H1 (cell line): ENCODE data around the gene ALKBH1. TPM values are rescaled to one million over a fixed set of nuclear protein-coding genes. Genes with fewer than 3 reads are reported as not detected.

Experiments
- CTCF ChIA-PET: fragments of 300-600 bp; sonication (Branson Sonifier 250); formaldehyde crosslinking; loops from one replicate; lab custom pipeline; 2021; ENCODE audit not compliant: partially characterized antibody; lab: Charles Lee
- POLR2A ChIA-PET: fragments of 300-600 bp; sonication (Branson Sonifier 250); formaldehyde crosslinking; loops from one replicate; lab custom pipeline; 2021; ENCODE audit warnings: inconsistent platforms; ENCODE audit not compliant: partially characterized antibody; lab: Charles Lee
- DNase-seq, 2 experiments: peaks; one replicate each; pipeline versions ENCODE4 v3.0.0 to v3.0.0-alpha.2; 2010 to 2022; ENCODE audit warnings: low spot score in 2 of 2, low read depth in 1 of 2, mixed read lengths in 1 of 2
- FAIRE-seq: peaks from 2 replicates; lab custom pipeline; 2011; peaks lifted over from hg19 to GRCh38; lab: Jason Lieb, UNC
- H2AFZ ChIP-seq: 2 replicates; pipeline ENCODE4 v1.8.1; 2012; ENCODE audit warnings: low read length, inconsistent platforms
- H2AK5ac ChIP-seq: 2 replicates; pipeline ENCODE4 v1.6.1; 2013; ENCODE audit warnings: low read depth, low read length
- H2BK120ac ChIP-seq: replicated peaks from 2 replicates; pipeline ENCODE3; 2013; ENCODE audit warnings: low read depth, low read length, inconsistent platforms
- H2BK12ac ChIP-seq: 2 replicates; pipeline ENCODE4 v1.6.1; 2013; ENCODE audit warnings: low read depth, low read length
- H2BK15ac ChIP-seq: 2 replicates; pipeline ENCODE4 v1.6.1; 2013; ENCODE audit warnings: low read length
- H2BK20ac ChIP-seq: 2 replicates; pipeline ENCODE4 v1.6.1; 2013; ENCODE audit warnings: low read length
- H2BK5ac ChIP-seq: 2 replicates; pipeline ENCODE4 v1.6.1; 2013; ENCODE audit warnings: low read depth, low read length
- H3K14ac ChIP-seq: 2 replicates; pipeline ENCODE4 v1.6.1; 2013; ENCODE audit warnings: inconsistent platforms; ENCODE audit not compliant: insufficient read length
- H3K18ac ChIP-seq: 2 replicates; pipeline ENCODE4 v1.6.1; 2013; ENCODE audit warnings: low read length; ENCODE audit errors: extremely low read depth
- H3K23ac ChIP-seq: 2 replicates; pipeline ENCODE4 v1.6.1; 2013; ENCODE audit warnings: inconsistent platforms; ENCODE audit not compliant: insufficient read length
- H3K23me2 ChIP-seq: 2 replicates; pipeline ENCODE4 v1.6.1; 2013; ENCODE audit warnings: low read depth, low read length
- H3K27ac ChIP-seq: 2 replicates; pipeline ENCODE4 v1.6.1; 2011; ENCODE audit warnings: low read depth, low read length, inconsistent platforms
- H3K27me3 ChIP-seq, 4 experiments: replicated peaks in 1 of 4; 1 replicate in 1 of 4; 2 replicates in 3 of 4; pipeline versions ENCODE4 v1.6.1 to v1.8.1; 2011 to 2013; ENCODE audit warnings: low read length in 3 of 4, mild to moderate bottlenecking in 3 of 4, inconsistent platforms in 2 of 4, mixed read lengths in 2 of 4, moderate library complexity in 1 of 4; ENCODE audit not compliant: control insufficient read depth in 3 of 4, insufficient read depth in 3 of 4; ENCODE audit errors: extremely low read depth in 1 of 4
- H3K36me3 ChIP-seq, 4 experiments: 2 replicates each; pipeline versions ENCODE4 v1.6.1 to v1.8.1; 2011 to 2013; ENCODE audit warnings: mild to moderate bottlenecking in 4 of 4, low read length in 3 of 4, moderate library complexity in 2 of 4, control low read depth in 1 of 4, inconsistent platforms in 1 of 4; ENCODE audit not compliant: insufficient read depth in 4 of 4, control insufficient read depth in 2 of 4
- H3K4ac ChIP-seq: replicated peaks from 2 replicates; pipeline ENCODE3; 2013; ENCODE audit warnings: low read length, low read depth, mixed read lengths, inconsistent platforms; ENCODE audit not compliant: insufficient read length
- H3K4me1 ChIP-seq, 4 experiments: replicated peaks in 1 of 4; 1 replicate in 1 of 4; 2 replicates in 3 of 4; pipeline versions ENCODE4 v1.6.1 to v1.8.1; 2011 to 2013; ENCODE audit warnings: low read length in 3 of 4, inconsistent platforms in 2 of 4, mixed read lengths in 1 of 4; ENCODE audit not compliant: insufficient read depth in 4 of 4, control insufficient read depth in 3 of 4
- H3K4me2 ChIP-seq, 2 experiments: 2 replicates each; pipeline versions ENCODE4 v1.6.1 to v1.8.1; 2011 to 2013; ENCODE audit warnings: low read depth in 2 of 2, low read length in 2 of 2, control low read depth in 1 of 2, inconsistent platforms in 1 of 2, mild to moderate bottlenecking in 1 of 2; ENCODE audit not compliant: insufficient read depth in 1 of 2
- H3K4me3 ChIP-seq, 4 experiments: fragments of 200-600, 300-600 bp in 1 of 4; sonication (generic), shearing (Covaris generic), sonication (Bioruptor Twin) in 1 of 4; 2 replicates each; pipeline versions ENCODE4 v1.5.1 to v1.8.1; 2011 to 2016; ENCODE audit warnings: low read length in 4 of 4, low read depth in 3 of 4, control low read depth in 2 of 4, inconsistent platforms in 2 of 4, mild to moderate bottlenecking in 2 of 4, mixed read lengths in 1 of 4, moderate library complexity in 1 of 4; ENCODE audit not compliant: insufficient read depth in 2 of 4; ENCODE audit errors: extremely low read depth in 1 of 4
- H3K56ac ChIP-seq: replicated peaks from 2 replicates; pipeline ENCODE3; 2013; ENCODE audit warnings: low read depth, mild to moderate bottlenecking, mixed read lengths, low read length, inconsistent platforms; ENCODE audit not compliant: insufficient read length
- H3K79me1 ChIP-seq: 2 replicates; pipeline ENCODE4 v1.6.1; 2013; ENCODE audit warnings: low read depth, low read length, control low read depth
- H3K79me2 ChIP-seq, 2 experiments: 2 replicates each; pipeline versions ENCODE4 v1.6.1 to v1.8.1; 2012 to 2013; ENCODE audit warnings: low read length in 2 of 2, mild to moderate bottlenecking in 2 of 2, inconsistent platforms in 1 of 2; ENCODE audit not compliant: insufficient read depth in 2 of 2, control insufficient read depth in 1 of 2
- H3K9ac ChIP-seq, 4 experiments: replicated peaks in 1 of 4; 1 replicate in 1 of 4; 2 replicates in 3 of 4; pipeline versions ENCODE4 v1.6.1 to v1.8.1; 2011 to 2013; ENCODE audit warnings: low read depth in 3 of 4, low read length in 3 of 4, control low read depth in 2 of 4, mild to moderate bottlenecking in 2 of 4, moderate library complexity in 2 of 4, inconsistent platforms in 1 of 4; ENCODE audit errors: extremely low read depth in 1 of 4
- H3K9me3 ChIP-seq, 2 experiments: 2 replicates each; pipeline versions ENCODE4 v1.6.1 to v1.8.1; 2012 to 2013; ENCODE audit warnings: mild to moderate bottlenecking in 2 of 2, moderate library complexity in 2 of 2, control low read depth in 1 of 2, inconsistent platforms in 1 of 2, low read depth in 1 of 2, low read length in 1 of 2, mixed read lengths in 1 of 2; ENCODE audit not compliant: insufficient read depth in 2 of 2
- H4K20me1 ChIP-seq, 2 experiments: replicated peaks in 1 of 2; 2 replicates each; pipeline versions ENCODE3 to v1.8.1; 2011 to 2013; ENCODE audit warnings: inconsistent platforms in 2 of 2, low read length in 2 of 2, mild to moderate bottlenecking in 1 of 2; ENCODE audit not compliant: insufficient read depth in 2 of 2, control insufficient read depth in 1 of 2
- H4K5ac ChIP-seq: 2 replicates; pipeline ENCODE4 v1.6.1; 2013; ENCODE audit warnings: low read length, low read depth, mixed read lengths, inconsistent platforms; ENCODE audit not compliant: insufficient read length
- H4K8ac ChIP-seq: 2 replicates; pipeline ENCODE4 v1.8.0; 2013; ENCODE audit warnings: mild to moderate bottlenecking, moderate library complexity, low read length, inconsistent platforms; ENCODE audit not compliant: insufficient read depth; ENCODE audit errors: extremely low read depth
- H4K91ac ChIP-seq: replicated peaks from 2 replicates; pipeline ENCODE3; 2013; ENCODE audit warnings: low read length, mixed read lengths, inconsistent platforms; ENCODE audit not compliant: insufficient read length
- CREB1 ChIP-seq: IDR thresholded peaks from 2 replicates; pipeline ENCODE4 v1.6.1; 2012; ENCODE audit warnings: inconsistent platforms
- GABPA ChIP-seq: IDR thresholded peaks from 2 replicates; pipeline ENCODE4 v1.6.1; 2011; ENCODE audit warnings: mild to moderate bottlenecking, low read length, moderate library complexity, borderline replicate concordance; ENCODE audit not compliant: insufficient read depth
- KDM5A ChIP-seq: fragments of 200-600 bp; IDR thresholded peaks from 2 replicates; pipeline ENCODE4 v1.7.1; 2012; ENCODE audit warnings: mild to moderate bottlenecking, low read length, inconsistent platforms, mixed read lengths
- NANOG ChIP-seq: IDR thresholded peaks from 2 replicates; pipeline ENCODE4 v1.6.1; 2011; ENCODE audit warnings: low read length, low read depth, mild to moderate bottlenecking, inconsistent platforms; ENCODE audit not compliant: insufficient read depth, poor library complexity, severe bottlenecking
- POLR2AphosphoS5 ChIP-seq: IDR thresholded peaks from 2 replicates; pipeline ENCODE4 v1.6.1; 2011; ENCODE audit warnings: low read depth, low read length
- RXRA ChIP-seq: IDR thresholded peaks from 2 replicates; pipeline ENCODE4 v1.6.1; 2011; ENCODE audit warnings: low read depth, mild to moderate bottlenecking, low read length, moderate library complexity; ENCODE audit not compliant: insufficient read depth
- SP2 ChIP-seq: IDR thresholded peaks from 2 replicates; pipeline ENCODE4 v1.6.1; 2012; ENCODE audit warnings: mild to moderate bottlenecking, low read length, inconsistent platforms
- SUZ12 ChIP-seq: fragments of 200-600 bp; sonication (generic); IDR thresholded peaks from 2 replicates; pipeline ENCODE4 v1.6.1; 2012; ENCODE audit warnings: mild to moderate bottlenecking, inconsistent platforms, low read length, moderate library complexity, mixed read lengths
- TCF12 ChIP-seq: IDR thresholded peaks from 2 replicates; pipeline ENCODE4 v1.6.1; 2011; ENCODE audit warnings: low read depth, mild to moderate bottlenecking, low read length
- whole genome bisulfite sequencing, 2 experiments: shearing (Covaris generic) in 1 of 2; methylation state at CpG; one replicate each; pipeline versions ENCODE4 v1.1.6 to v1.1.7; 2013 to 2015; ENCODE audit warnings: low lambda C conversion rate in 2 of 2, mixed read lengths in 2 of 2, inconsistent platforms in 1 of 2, low coverage in 1 of 2, missing lambda C conversion rate in 1 of 2; ENCODE audit not compliant: insufficient replicate concordance in 2 of 2, insufficient coverage in 1 of 2, insufficient read length in 1 of 2; ENCODE audit errors: extremely low coverage in 1 of 2, missing lambda C conversion rate in 1 of 2; 5-methylcytosine and 5-hydroxymethylcytosine counted together
- polyA plus RNA-seq, 7 experiments: library from polyadenylated mRNA; depleted of rRNA in 3 of 7; stranded (reverse) in 5 of 7; unstranded in 2 of 7; fragments of >200 nt in 5 of 7; fragments of 200-250 nt in 2 of 7; gene quantifications; 1 replicate in 5 of 7; 2 replicates in 1 of 7; 4 replicates in 1 of 7; pipeline versions ENCODE4 v1.2.1 to v1.2.3, GENCODE V29; 2011 to 2013; ENCODE audit warnings: missing spikeins in 2 of 7, mixed read lengths in 2 of 7
- total RNA-seq: library from RNA; stranded (reverse); fragmentation: NEBNext Ultra II Directional; extraction: Animal tissue kit (Norgen Biotek cat#: 25700); gene quantifications from 2 replicates; pipeline ENCODE4 v1.2.1, GENCODE V29; 2021
- TF ChIP-seq, protein P1 (sequence below): IDR thresholded peaks from 2 replicates; pipeline ENCODE4 v1.6.1; 2011; ENCODE audit warnings: low read depth, mild to moderate bottlenecking, low read length; ENCODE audit not compliant: insufficient read depth

The ALKBH1 gene
- total and polyA plus RNA-seq, 2 of the 8 experiments (the other 6 are each of a cell fraction or from before 2014, with no cell fraction given): 14.3 to 20.0 TPM

DNA sequence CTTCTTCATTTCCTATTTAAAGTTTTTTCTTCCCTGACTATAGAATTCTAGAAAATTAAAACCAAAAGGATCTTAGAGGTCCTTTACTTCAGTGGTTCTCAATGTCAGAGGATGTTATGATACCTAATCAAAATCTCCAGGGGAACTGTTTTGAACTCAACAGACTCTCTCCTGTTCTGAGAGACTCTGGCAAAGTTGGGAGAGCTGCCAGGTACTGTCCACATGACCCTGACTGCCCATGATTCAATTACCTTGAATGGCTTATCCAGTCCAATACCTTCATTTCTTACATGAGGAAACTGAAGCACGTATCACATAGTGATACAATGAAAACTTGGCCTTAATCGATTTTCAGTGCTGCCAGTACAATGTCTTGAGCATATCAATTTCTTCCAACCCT is 16.6 kb downstream of the ALKBH1 start:
- Histone ChIP-seq H3K79me1 (0 out of 2 replicates have a peak, but pooled peaks cover under 1% of the 10 kb centered on the region), H3K27ac (no peak overlapping the region), H4K5ac (no peak overlapping the region), H3K79me2 (no peaks in the 10 kb centered on the region), H3K18ac (no peak overlapping the region), H3K36me3 (peaks cover 0 to 25% (median 6%) of the 10 kb centered on the region in 4 experiments), H3K4me2 (no peak overlapping the region), H2AK5ac (no peak overlapping the region), H3K4me1 (no peaks in the 10 kb centered on the region), H4K8ac (no peak overlapping the region), H3K9me3 (no peaks in the 10 kb centered on the region), H3K14ac (no peak overlapping the region), H2AFZ (no peak overlapping the region), H2BK12ac (no peak overlapping the region), H2BK120ac (no peak overlapping the region), H3K4me3 (no peak overlapping the region), H2BK15ac (no peak overlapping the region), H3K56ac (no peak overlapping the region), H3K23me2 (no peaks in the 10 kb centered on the region), H2BK20ac (no peak overlapping the region), H4K91ac (no peak overlapping the region), H3K27me3 (no peaks in the 10 kb centered on the region), H2BK5ac (no peak overlapping the region), H3K23ac (no peak overlapping the region), H3K4ac (no peak overlapping the region), H3K9ac (no peak overlapping the region), H4K20me1 (peaks cover 0 to 2% of the 10 kb centered on the region in 2 experiments)
- CTCF ChIA-PET: interaction anchor here (0.6 to 1.2 kb wide), 3 partner anchors 37 to 131 kb away, joined by 3 to 4 read pairs (median 3); no protein-coding TSS in a partner anchor
- TF ChIP-seq SP2: no peak
- no peak for TF ChIP-seq KDM5A
- no peak for TF ChIP-seq TCF12
- no peak for TF ChIP-seq SUZ12
- no peak for TF ChIP-seq POLR2AphosphoS5
- TF ChIP-seq, protein P1, sequence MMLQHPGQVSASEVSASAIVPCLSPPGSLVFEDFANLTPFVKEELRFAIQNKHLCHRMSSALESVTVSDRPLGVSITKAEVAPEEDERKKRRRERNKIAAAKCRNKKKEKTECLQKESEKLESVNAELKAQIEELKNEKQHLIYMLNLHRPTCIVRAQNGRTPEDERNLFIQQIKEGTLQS: no peak
- no peak for TF ChIP-seq NANOG
- TF ChIP-seq GABPA: no peak
- TF ChIP-seq RXRA: no peak
- no peak for TF ChIP-seq CREB1
- DNase-seq (no peak), FAIRE-seq (no peak)
- POLR2A ChIA-PET: no interaction called here
- WGBS, 2 experiments: 91% methylated on average over 2 of the region's 2 CpGs; no CpG with 5 or more reads in 1 of the 2 experiments
